ENCODE data around the gene TM7SF3.
"Not testable (repeated sequence)": the region's sequence is repeated elsewhere in the genome, so short reads cannot be mapped to it uniquely, and the experiment has no call there.

TM7SF3 gene

GRCh38 chr12:26976687-26977086 is 37.5 kb downstream of the TM7SF3 start:
- DNase-seq = peak; percentile 69

- DNase-seq = no peak
These were observed 42.2 kb downstream of the TM7SF3 start for GRCh38 chr12:26971963-26972362.

- no peak for DNase-seq
These were observed 44.0 kb downstream of the TM7SF3 start for GRCh38 chr12:26970136-26970535.

DNA sequence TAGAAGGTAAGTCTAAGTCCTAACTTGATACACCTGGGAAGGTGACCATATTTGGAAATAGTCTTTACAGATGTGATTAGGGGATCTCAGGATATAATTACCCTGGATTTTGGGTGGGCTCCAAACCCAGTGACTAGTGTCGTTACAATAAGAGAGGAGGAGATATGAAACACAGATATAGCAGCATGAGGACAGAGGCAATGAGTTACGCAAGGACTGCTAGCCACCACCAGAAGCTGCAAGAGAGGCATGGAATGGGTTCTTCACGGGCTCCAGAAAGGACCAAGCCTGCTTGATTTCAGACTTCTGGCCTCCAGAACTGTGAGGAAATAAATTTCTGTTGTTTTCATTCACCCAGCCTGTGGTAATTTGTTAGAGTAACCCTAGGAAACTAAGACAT is 47.3 kb downstream of the TM7SF3 start:
- no peak for DNase-seq

DNA sequence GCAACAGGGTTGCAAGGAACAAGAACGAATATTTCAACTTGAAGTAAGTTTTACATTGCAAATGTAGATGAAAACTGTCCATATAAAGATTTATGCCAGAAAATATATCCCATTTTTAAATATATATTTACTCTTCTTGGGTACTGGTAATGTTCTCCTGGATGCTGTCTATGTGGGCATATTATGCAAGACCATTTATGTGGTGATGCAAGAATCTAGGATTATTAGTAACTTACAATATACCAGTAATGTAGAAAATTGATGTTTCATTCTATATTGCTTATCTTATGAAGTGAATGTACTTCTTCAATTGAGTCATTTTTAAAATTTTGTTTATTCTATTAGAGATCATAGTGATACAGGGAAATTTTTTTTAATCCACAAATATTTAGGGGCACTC is 50.8 kb downstream of the TM7SF3 start:
- DNase-seq = peak; percentile 61

GRCh38 chr12:26961803-26962202 is 52.4 kb downstream of the TM7SF3 start:
- no peak for DNase-seq

- not testable (repeated sequence) for DNase-seq
These were observed 52.8 kb downstream of the TM7SF3 start for GRCh38 chr12:26961391-26961790.

DNA sequence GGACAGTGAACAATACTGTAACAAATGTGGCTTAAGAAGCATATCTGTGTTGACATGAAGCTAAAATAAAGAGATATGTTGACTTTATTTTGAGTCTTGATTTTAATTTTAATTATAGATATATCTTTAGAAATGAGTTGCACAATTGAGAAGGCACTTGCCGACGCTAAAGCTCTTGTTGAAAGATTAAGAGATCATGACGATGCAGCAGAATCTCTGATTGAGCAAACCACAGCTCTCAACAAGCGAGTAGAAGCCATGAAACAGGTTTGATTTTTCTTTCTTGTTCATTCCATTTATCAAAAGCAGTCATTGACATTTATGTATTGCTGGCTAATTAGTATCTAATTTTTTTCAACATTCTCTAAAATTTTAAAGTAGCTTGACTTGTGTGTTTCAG is 60.2 kb downstream of the TM7SF3 start:
- DNase-seq = peak; percentile 59

DNA sequence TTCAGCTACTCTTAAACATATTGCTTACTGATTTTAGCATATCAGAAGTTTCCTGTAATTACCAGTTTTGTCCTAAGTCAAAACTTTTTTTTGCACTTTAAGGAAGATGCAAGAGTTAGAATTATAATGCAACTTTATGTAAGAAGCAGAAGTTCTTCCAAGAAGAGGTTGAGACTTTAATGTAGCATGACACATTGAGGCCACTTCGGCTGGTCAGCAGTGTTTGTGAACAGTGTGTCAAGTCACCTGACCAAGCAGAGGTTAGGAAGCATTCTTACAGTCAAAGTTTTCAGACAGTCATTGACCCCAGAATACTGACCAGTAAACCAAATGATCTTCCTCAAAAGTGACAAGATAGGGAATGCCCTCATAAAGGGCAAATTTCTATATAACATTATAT is 60.7 kb downstream of the TM7SF3 start:
- peak; percentile 93 for DNase-seq

DNA sequence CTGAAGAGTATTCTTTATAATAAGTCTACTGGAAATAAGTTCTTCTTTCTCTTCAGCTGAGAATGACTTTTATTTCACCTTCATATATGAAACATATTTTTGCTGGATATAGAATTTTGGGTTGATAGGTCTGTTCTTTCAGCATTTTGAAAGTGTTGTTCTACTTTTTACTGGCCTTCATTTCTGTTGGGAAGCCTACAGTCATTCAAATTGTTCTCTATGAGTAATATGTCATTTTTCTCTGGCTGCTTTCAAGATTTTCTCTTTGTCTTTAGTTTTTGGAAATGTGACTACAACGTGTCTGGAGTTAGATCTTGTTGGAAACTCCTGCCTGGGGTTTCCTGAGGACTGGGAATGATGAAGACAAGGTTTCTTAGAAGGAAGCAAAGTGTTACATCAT is 65.9 kb downstream of the TM7SF3 start:
- peak; percentile 23 for DNase-seq

DNA sequence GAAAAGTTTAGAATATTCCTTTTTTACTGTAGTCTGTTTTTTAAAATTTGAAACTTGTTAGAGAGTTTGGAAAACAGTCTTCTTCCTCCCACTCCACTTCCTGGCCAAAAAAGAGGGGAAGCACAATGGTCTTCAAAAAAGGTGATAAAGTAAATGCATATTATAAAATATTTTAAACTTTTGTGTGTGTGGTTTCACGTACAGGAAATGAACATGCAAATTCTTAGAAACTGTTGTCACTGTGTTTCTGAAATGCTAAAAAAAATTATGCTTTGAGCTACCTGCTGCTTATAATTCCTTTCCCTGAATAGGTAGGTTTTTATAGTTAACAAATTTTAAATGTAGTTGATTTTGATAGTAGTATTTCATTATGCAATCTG is 73.0 kb downstream of the TM7SF3 start:
- peak; percentile 54 for DNase-seq

GRCh38 chr12:26940516-26941214 is 73.5 kb downstream of the TM7SF3 start:
- DNase-seq = peak; percentile 64

DNA sequence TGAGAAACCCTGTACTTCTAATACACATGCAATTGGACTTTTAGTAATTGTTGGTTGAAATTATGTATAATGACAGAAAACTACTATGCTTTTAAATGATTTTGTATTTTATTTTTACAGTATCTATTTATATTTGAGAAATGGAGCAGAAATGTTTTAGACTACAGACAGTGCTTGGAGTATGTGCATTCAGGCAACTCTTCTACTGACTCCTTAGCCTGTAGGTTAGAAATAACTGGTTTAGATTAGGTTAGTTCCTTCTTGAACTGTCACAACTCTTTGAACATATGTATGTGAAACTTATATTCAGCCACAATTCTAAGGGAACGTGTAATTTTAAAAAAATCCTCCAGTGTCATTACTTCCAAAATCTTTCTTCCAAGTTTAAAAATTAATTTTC is 74.2 kb downstream of the TM7SF3 start:
- peak; percentile 75 for DNase-seq

- DNase-seq = peak; percentile 66
These were observed 74.9 kb downstream of the TM7SF3 start for GRCh38 chr12:26939192-26939832.

GRCh38 chr12:26938701-26939062 is 75.5 kb downstream of the TM7SF3 start:
- DNase-seq = peak; percentile 75

DNA sequence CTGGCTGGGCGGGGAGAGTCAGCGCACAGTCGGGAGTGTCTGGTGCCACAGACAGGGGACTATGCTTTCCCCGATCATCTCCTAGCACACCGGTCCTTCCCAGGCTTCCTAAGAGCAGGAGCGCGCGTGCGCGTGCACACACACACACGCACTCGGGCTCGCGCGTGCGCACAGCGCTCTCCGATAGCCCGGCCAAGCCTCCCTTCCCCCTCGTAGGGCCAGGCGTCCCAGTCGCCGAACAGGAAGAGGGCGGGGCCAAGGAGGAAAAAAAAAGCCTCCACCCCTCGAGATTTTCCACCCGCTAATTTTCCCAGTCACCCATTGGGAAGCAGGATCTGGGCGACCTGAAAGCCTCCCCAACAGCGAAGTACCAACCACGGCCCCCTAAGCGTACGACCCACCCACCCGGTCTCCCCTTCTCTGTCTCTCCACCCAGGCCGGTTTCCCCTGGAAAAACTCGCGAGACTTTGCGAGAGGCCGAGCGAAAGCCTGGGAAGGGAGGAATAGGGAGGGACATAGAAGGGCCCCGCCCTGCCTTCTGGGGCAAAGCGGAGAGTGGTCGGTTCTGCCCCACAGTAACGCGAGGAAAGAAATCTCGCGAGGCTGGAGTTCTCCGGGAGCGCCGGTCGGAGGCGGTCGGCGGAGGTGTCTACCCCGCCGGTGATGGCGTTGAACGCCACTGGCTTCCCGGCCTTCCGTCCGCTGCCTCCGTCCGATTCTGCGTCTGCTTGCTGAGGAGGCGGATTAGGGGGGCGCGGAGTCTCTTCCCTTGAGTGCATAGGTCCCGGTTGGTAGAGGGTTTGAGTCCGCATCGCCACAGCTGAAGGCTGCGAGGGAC is 76.1 kb downstream of the TM7SF3 start, which contains the start of the genes FGFR1OP2 and INTS13:
Gene FGFR1OP2, plus strand, starts transcription at position 608 of the 838 bp plus-strand sequence. CDS start 15,689 bp downstream, outside the sequence.
Gene INTS13, minus strand, starts transcription at position 119 of the 838 bp plus-strand sequence. CDS start 1,178 bp downstream, outside the sequence.
- peak; percentile 99 for DNase-seq

DNA sequence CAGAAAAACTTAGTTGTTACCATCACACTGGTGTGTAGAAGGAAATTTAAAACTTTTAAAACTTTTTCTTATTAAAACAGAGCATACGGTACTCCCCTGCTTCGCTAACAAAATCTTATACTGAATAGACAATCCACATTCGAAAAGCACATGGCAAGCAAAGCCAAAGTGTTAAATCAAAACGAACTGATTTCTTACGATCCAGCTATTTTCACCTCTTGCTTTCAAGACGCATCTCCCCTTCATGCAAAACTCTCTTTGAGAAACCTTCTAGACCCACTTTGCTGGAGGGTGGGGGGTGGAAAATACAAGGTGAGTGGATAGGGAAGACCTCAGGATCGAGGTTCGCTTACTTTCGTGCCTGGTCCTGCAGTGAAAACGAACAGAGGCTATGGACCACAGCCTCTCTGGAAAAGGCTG is 76.7 kb downstream of the TM7SF3 start:
- DNase-seq = no peak

- peak; percentile 68 for DNase-seq
These were observed 77.4 kb downstream of the TM7SF3 start for GRCh38 chr12:26936559-26937442.

GRCh38 chr12:26935636-26936378 is 78.4 kb downstream of the TM7SF3 start:
- peak; percentile 62 for DNase-seq

DNA sequence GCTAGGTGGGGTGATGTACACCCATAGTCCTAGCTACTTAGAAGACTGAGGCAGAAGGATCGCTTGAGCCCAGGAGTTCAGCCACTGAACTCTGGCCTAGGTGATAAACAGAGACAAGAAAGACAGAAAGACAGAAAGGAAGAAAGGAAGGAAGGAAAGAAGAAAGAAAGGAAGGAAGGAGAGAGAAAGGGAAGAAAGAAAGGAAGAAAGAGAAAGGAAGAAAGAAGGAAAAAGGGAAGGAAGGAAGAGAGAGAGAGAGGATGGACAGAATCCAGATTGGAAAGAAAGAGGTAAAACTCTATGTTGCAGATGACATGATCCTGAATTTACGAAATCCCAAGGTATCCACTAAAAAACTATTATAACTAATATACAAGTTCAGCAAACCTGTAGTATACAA is 84.6 kb downstream of the TM7SF3 start:
- no peak for DNase-seq

GRCh38 chr12:26928661-26929060 is 85.5 kb downstream of the TM7SF3 start:
- no peak for DNase-seq
